GM12878 (cell line): ENCODE results near the gene HPSE2. TPM values are rescaled to one million over a fixed set of nuclear protein-coding genes. Genes with fewer than 3 reads are reported as not detected.

Source experiments
- ATAC-seq: fragments of 200-7000 bp; cut with Tn5 transposase; 3 replicates; pipeline ENCODE4 v1.9.1; 2020; ENCODE audit warnings: mild to moderate bottlenecking, moderate library complexity
- BruUV-seq: library from RNA; stranded (reverse); fragments of 400-500 nt; replicated peaks from 2 replicates; lab custom pipeline; 2021; lab: Mats Ljungman, UMichigan
- CTCF ChIA-PET: fragments of 300-600 bp; sonication (Branson Sonifier 250); formaldehyde crosslinking; extraction: SDS; loops from one replicate; lab custom pipeline; 2021; ENCODE audit warnings: inconsistent platforms; lab: Yijun Ruan, JAX
- POLR2A ChIA-PET: fragments of 350-600 bp; formaldehyde crosslinking; extraction: SDS; loops from one replicate; lab custom pipeline; 2021; ENCODE audit warnings: inconsistent platforms; lab: Charles Lee
- RAD21 ChIA-PET: fragments of 300-600 bp; sonication (Branson Sonifier 250); formaldehyde crosslinking; loops from one replicate; lab custom pipeline; 2023; ENCODE audit warnings: antibody characterized with exemption; ENCODE audit not compliant: unreplicated experiment; lab: Charles Lee
- SMC1A ChIA-PET: fragments of 300-600 bp; sonication (Branson Sonifier 250); formaldehyde crosslinking; loops from one replicate; lab custom pipeline; 2023; ENCODE audit not compliant: unreplicated experiment, uncharacterized antibody; lab: Charles Lee
- DNase-seq: peaks from one replicate; pipeline ENCODE4 v3.0.0-alpha.2; 2011; ENCODE audit warnings: low read depth, low spot score
- FAIRE-seq: peaks from 3 replicates; lab custom pipeline; 2011; peaks lifted over from hg19 to GRCh38; lab: Jason Lieb, UNC
- H2AFZ ChIP-seq: 2 replicates; pipeline ENCODE4 v1.6.0; 2011; ENCODE audit warnings: low read depth, low read length, control low read depth; ENCODE audit not compliant: control insufficient read depth
- H3K27ac ChIP-seq: 2 replicates; pipeline ENCODE4 v1.5.1; 2011; ENCODE audit warnings: control low read depth; ENCODE audit not compliant: control insufficient read depth, insufficient read depth
- H3K27me3 ChIP-seq, 2 experiments: replicated peaks in 1 of 2; 2 replicates each; pipeline versions ENCODE4 v1.6.0 to v1.6.1; 2011; ENCODE audit warnings: low read length in 1 of 2; ENCODE audit not compliant: control insufficient read depth in 2 of 2, insufficient read depth in 2 of 2
- H3K36me3 ChIP-seq, 2 experiments: 2 replicates each; pipeline ENCODE4 v1.5.1; 2011; ENCODE audit warnings: low read length in 1 of 2; ENCODE audit not compliant: control insufficient read depth in 2 of 2, insufficient read depth in 2 of 2
- H3K4me1 ChIP-seq: 2 replicates; pipeline ENCODE4 v1.6.1; 2011; ENCODE audit warnings: mild to moderate bottlenecking, low read length, moderate library complexity, mixed read lengths; ENCODE audit not compliant: control insufficient read depth, insufficient read depth
- H3K4me2 ChIP-seq: 2 replicates; pipeline ENCODE4 v1.6.0; 2011; ENCODE audit warnings: control low read depth; ENCODE audit not compliant: control insufficient read depth, insufficient read depth
- H3K4me3 ChIP-seq: fragments of 200-600 bp; sonication (generic); 2 replicates; pipeline ENCODE4 v1.5.1; 2016
- H3K79me2 ChIP-seq: 2 replicates; pipeline ENCODE4 v1.6.0; 2011; ENCODE audit warnings: low read length; ENCODE audit not compliant: control insufficient read depth, insufficient read depth
- H3K9ac ChIP-seq: 2 replicates; pipeline ENCODE4 v1.8.0; 2011; ENCODE audit warnings: low read length, control low read depth, mixed read lengths; ENCODE audit not compliant: control insufficient read depth, insufficient read depth
- H3K9me3 ChIP-seq: replicated peaks from 3 replicates; pipeline ENCODE4 v1.5.1; 2011; ENCODE audit warnings: mild to moderate bottlenecking, low read length; ENCODE audit not compliant: control insufficient read depth, insufficient read depth
- H4K20me1 ChIP-seq: 2 replicates; pipeline ENCODE4 v1.6.0; 2011; ENCODE audit not compliant: control insufficient read depth, insufficient read depth
- BCL11A ChIP-seq: IDR thresholded peaks from 2 replicates; pipeline ENCODE4 v1.6.1; 2011; ENCODE audit warnings: low read depth, low read length
- BRCA1 ChIP-seq: IDR thresholded peaks from 2 replicates; pipeline ENCODE4 v1.6.1; 2011; ENCODE audit warnings: low read depth, low read length, improper control_type of control experiment
- DPF2 ChIP-seq: fragments of 450-650 bp; IDR thresholded peaks from 2 replicates; pipeline ENCODE4 v1.6.1; 2017; ENCODE audit warnings: mild to moderate bottlenecking
- EED ChIP-seq: sonication (generic); IDR thresholded peaks from 2 replicates; pipeline ENCODE4 v1.6.1; 2016; ENCODE audit warnings: antibody characterized with exemption, low read depth
- EGR1 ChIP-seq, 2 experiments: IDR thresholded peaks; 1 replicate in 1 of 2; 2 replicates in 1 of 2; pipeline ENCODE4 v1.6.1; 2011 to 2012; ENCODE audit warnings: low read depth in 2 of 2, low read length in 2 of 2, borderline replicate concordance in 1 of 2, mild to moderate bottlenecking in 1 of 2, moderate library complexity in 1 of 2
- ESRRA ChIP-seq: IDR thresholded peaks from 2 replicates; pipeline ENCODE4 v1.6.1; 2012; ENCODE audit warnings: mild to moderate bottlenecking, low read length, improper control_type of control experiment
- FOXK2 ChIP-seq: fragments of 450-650 bp; IDR thresholded peaks from 2 replicates; pipeline ENCODE4 v1.6.1; 2017; ENCODE audit warnings: mild to moderate bottlenecking, moderate library complexity
- GABPA ChIP-seq: IDR thresholded peaks from 2 replicates; pipeline ENCODE4 v1.6.1; 2014; ENCODE audit warnings: antibody characterized with exemption, low read depth, mild to moderate bottlenecking, inconsistent platforms
- MEF2A ChIP-seq: IDR thresholded peaks from 2 replicates; pipeline ENCODE4 v1.6.1; 2011; ENCODE audit warnings: low read depth, mild to moderate bottlenecking, low read length, moderate library complexity; ENCODE audit not compliant: insufficient read depth
- MEF2B ChIP-seq: fragments of 450-650 bp; IDR thresholded peaks from 2 replicates; pipeline ENCODE4 v1.6.1; 2018; ENCODE audit warnings: mild to moderate bottlenecking, moderate library complexity; ENCODE audit not compliant: partially characterized antibody, poor library complexity, severe bottlenecking
- NFIC ChIP-seq: IDR thresholded peaks from 2 replicates; pipeline ENCODE4 v1.6.1; 2012; ENCODE audit warnings: low read depth, mild to moderate bottlenecking, inconsistent platforms, low read length, moderate library complexity
- PML ChIP-seq: IDR thresholded peaks from 2 replicates; pipeline ENCODE4 v1.6.1; 2012; ENCODE audit warnings: low read length, inconsistent platforms
- RAD21 ChIP-seq: IDR thresholded peaks from 2 replicates; pipeline ENCODE4 v1.6.1; 2011; ENCODE audit warnings: mild to moderate bottlenecking, low read depth, low read length, moderate library complexity; ENCODE audit not compliant: insufficient read depth
- SMC3 ChIP-seq: IDR thresholded peaks from 2 replicates; pipeline ENCODE4 v1.6.1; 2011; ENCODE audit warnings: low read length, improper control_type of control experiment, borderline replicate concordance
- SUZ12 ChIP-seq: fragments of 200-600 bp; sonication (generic); IDR thresholded peaks from one replicate; pipeline ENCODE4 v1.6.1; 2018; ENCODE audit warnings: antibody characterized with exemption, mild to moderate bottlenecking; ENCODE audit not compliant: unreplicated experiment
- TCF7 ChIP-seq: IDR thresholded peaks from 2 replicates; pipeline ENCODE4 v1.6.1; 2014; ENCODE audit warnings: antibody characterized with exemption, borderline replicate concordance
- ZNF207 ChIP-seq: fragments of 450-650 bp; IDR thresholded peaks from 2 replicates; pipeline ENCODE4 v1.6.1; 2014; ENCODE audit warnings: antibody characterized with exemption, mild to moderate bottlenecking, borderline replicate concordance
- ZZZ3 ChIP-seq: IDR thresholded peaks from 2 replicates; pipeline ENCODE4 v1.6.1; 2011; ENCODE audit warnings: low read depth; ENCODE audit not compliant: control insufficient read depth, insufficient read length
- WGBS: methylation state at CpG from one replicate; pipeline ENCODE4 v1.1.6; 2016; ENCODE audit warnings: low lambda C conversion rate; ENCODE audit not compliant: insufficient replicate concordance, insufficient coverage; ENCODE audit errors: missing lambda C conversion rate; 5-methylcytosine and 5-hydroxymethylcytosine counted together
- in situ Hi-C: fragments of 300-500 bp; cut with MboI; formaldehyde crosslinking; loops from 9 replicates; pipeline ENCODE4 v1.14.3; 2018; ENCODE audit warnings: mixed read lengths
- intact Hi-C: fragments of 100-400 bp; cut with micrococcal nuclease; formaldehyde crosslinking; loops from one replicate; pipeline ENCODE4 v1.14.2; 2022; ENCODE audit not compliant: unreplicated experiment
- polyA plus RNA-seq, 11 experiments: library from polyadenylated mRNA; depleted of rRNA in 4 of 11; unstranded in 6 of 11; stranded (reverse) in 5 of 11; fragments of >200 nt; fragmentation: Nextera tagmentation in 4 of 11; fragmentation: Illumina TruSeq in 1 of 11; extraction: Ambion mirVana in 4 of 11; extraction: Trizol in 1 of 11; gene quantifications; 1 replicate in 1 of 11; 2 replicates in 10 of 11; pipeline versions ENCODE4 v1.2.1 to v1.2.3, GENCODE V29; 2011 to 2016; ENCODE audit warnings: inconsistent platforms in 2 of 11, missing spikeins in 2 of 11, low read depth in 1 of 11
- total RNA-seq, 4 experiments: library from RNA; depleted of rRNA in 3 of 4; stranded (reverse); fragments of >200 nt in 3 of 4; fragmentation: Illumina TruSeq in 1 of 4; extraction: Trizol in 1 of 4; gene quantifications; 2 replicates each; pipeline versions ENCODE4 v1.2.1 to v1.2.3, GENCODE V29; 2013 to 2021
- TF ChIP-seq, protein P1 (sequence below): IDR thresholded peaks from 2 replicates; pipeline ENCODE4 v1.6.1; 2012; ENCODE audit warnings: low read depth, low read length, improper control_type of control experiment
- TF ChIP-seq, protein P2 (sequence below), 3 experiments: IDR thresholded peaks in 2 of 3; conservative IDR thresholded peaks in 1 of 3; 2 replicates each; pipeline ENCODE4 v1.5.1; 2011; ENCODE audit warnings: low read depth in 3 of 3, low read length in 3 of 3, mild to moderate bottlenecking in 3 of 3, control low read depth in 2 of 3, moderate library complexity in 2 of 3, inconsistent platforms in 1 of 3, mixed read lengths in 1 of 3; ENCODE audit not compliant: control insufficient read depth in 2 of 3, insufficient read depth in 1 of 3; ENCODE audit errors: extremely low read depth in 1 of 3
- TF ChIP-seq, protein P3 (sequence below): IDR thresholded peaks from 2 replicates; pipeline ENCODE4 v1.6.1; 2011; ENCODE audit warnings: borderline replicate concordance, low read depth, mild to moderate bottlenecking, moderate library complexity, mixed read lengths, low read length; ENCODE audit not compliant: insufficient read depth; ENCODE audit errors: extremely low read length

Gene HPSE2
- total and polyA plus RNA-seq, 10 of the 15 experiments (the other 5 are each of a cell fraction or from before 2014, with no cell fraction given): 0.06 TPM; not detected in 9

DNA sequence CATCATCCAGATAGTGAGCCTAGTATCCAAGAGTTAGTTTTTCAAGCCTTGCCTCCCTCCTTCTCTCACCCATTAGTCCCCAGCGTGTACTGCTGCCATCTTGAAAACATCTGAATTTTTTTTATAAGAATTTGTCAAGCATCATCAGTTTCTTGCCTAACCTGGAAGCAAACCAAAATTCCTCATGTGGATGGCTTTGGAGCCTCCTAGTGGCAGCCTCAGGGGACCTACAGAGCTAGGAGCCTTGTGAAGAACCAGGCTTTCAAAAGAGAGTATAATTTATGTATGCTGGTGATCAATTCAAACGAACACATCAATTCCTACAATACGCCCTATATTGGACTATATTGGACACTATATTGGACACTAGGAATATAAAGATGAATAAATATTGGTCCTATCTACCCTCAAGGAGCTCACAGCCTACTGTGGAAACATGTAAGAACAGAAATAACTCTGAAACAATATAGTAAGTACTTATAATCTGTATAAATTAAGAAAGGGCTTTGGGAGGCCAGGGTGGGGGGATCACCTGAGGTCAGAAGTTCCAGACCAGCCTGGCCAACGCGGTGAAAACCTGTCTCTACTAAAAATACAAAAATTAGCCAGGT, 63.4 kb downstream of the HPSE2 start:
- no peak for DNase-seq
- CTCF ChIA-PET: interaction anchor here (1.0 kb wide), 1 partner anchor 75 kb away, joined by 3 read pairs; no protein-coding TSS in a partner anchor
- no peak for TF ChIP-seq FOXK2
- no peak for TF ChIP-seq BRCA1
- no peak for TF ChIP-seq PML
- no peak for TF ChIP-seq ESRRA
- TF ChIP-seq EED: no peak
- TF ChIP-seq EGR1 (IDR thresholded peaks at IDR 0.05; ENCODE audit: borderline replicate concordance in 1 of 2, low read depth in 2 of 2, low read length in 2 of 2): no peak
- TF ChIP-seq, protein P1, sequence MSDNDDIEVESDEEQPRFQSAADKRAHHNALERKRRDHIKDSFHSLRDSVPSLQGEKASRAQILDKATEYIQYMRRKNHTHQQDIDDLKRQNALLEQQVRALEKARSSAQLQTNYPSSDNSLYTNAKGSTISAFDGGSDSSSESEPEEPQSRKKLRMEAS: no peak
- TF ChIP-seq, protein P2, sequence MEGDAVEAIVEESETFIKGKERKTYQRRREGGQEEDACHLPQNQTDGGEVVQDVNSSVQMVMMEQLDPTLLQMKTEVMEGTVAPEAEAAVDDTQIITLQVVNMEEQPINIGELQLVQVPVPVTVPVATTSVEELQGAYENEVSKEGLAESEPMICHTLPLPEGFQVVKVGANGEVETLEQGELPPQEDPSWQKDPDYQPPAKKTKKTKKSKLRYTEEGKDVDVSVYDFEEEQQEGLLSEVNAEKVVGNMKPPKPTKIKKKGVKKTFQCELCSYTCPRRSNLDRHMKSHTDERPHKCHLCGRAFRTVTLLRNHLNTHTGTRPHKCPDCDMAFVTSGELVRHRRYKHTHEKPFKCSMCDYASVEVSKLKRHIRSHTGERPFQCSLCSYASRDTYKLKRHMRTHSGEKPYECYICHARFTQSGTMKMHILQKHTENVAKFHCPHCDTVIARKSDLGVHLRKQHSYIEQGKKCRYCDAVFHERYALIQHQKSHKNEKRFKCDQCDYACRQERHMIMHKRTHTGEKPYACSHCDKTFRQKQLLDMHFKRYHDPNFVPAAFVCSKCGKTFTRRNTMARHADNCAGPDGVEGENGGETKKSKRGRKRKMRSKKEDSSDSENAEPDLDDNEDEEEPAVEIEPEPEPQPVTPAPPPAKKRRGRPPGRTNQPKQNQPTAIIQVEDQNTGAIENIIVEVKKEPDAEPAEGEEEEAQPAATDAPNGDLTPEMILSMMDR (IDR thresholded peaks at IDR 0.05 in 2 of 3, conservative IDR thresholded peaks at IDR 0.05 in 1 of 3; ENCODE audit: control insufficient read depth in 2 of 3, extremely low read depth in 1 of 3, insufficient read depth in 1 of 3, low read depth in 3 of 3, low read length in 3 of 3): peak; percentile 26 to 44 (median 44); a peak in 4 of 6 replicates
- no peak for TF ChIP-seq BCL11A
- TF ChIP-seq SMC3: peak; percentile 25; the same call in 1 of the 2 replicates
- TF ChIP-seq SUZ12: no peak
- no peak for TF ChIP-seq GABPA
- no peak for TF ChIP-seq TCF7
- TF ChIP-seq ZZZ3: no peak
- TF ChIP-seq, protein P3, sequence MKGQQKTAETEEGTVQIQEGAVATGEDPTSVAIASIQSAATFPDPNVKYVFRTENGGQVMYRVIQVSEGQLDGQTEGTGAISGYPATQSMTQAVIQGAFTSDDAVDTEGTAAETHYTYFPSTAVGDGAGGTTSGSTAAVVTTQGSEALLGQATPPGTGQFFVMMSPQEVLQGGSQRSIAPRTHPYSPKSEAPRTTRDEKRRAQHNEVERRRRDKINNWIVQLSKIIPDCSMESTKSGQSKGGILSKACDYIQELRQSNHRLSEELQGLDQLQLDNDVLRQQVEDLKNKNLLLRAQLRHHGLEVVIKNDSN: no peak
- TF ChIP-seq MEF2A: no peak
- TF ChIP-seq NFIC: no peak
- TF ChIP-seq MEF2B: no peak
- TF ChIP-seq RAD21: peak; percentile 43
- TF ChIP-seq DPF2: no peak
- TF ChIP-seq ZNF207: no peak

More for the DNA sequence above, 63.4 kb downstream of the HPSE2 start:
- ChIA-PET SMC1A (no interaction called here), POLR2A (no interaction called here), RAD21 (interaction anchor here (1.1 kb wide), 1 partner anchor 705 kb away, joined by 3 read pairs; no protein-coding TSS in a partner anchor)
- in situ Hi-C loops: no loop called here
- Histone ChIP-seq H3K27ac (no peak overlapping the region), H4K20me1 (no peaks in the 10 kb centered on the region), H3K4me3 (no peak overlapping the region), H3K9ac (no peak overlapping the region), H3K79me2 (no peaks in the 10 kb centered on the region), H3K36me3 (no peaks in the 10 kb centered on the region), H2AFZ (no peak overlapping the region), H3K9me3 (no peaks in the 10 kb centered on the region), H3K4me2 (no peak overlapping the region), H3K4me1 (no peaks in the 10 kb centered on the region), H3K27me3 (no peaks in the 10 kb centered on the region)
- intact Hi-C loops: loop anchor here (5.0 kb wide), 1 partner anchor 425 kb away; no protein-coding TSS in a partner anchor
- 0% methylated on average over 5 of the region's 5 CpGs for WGBS
- ATAC-seq (no peak), FAIRE-seq (no peak)
- BruUV-seq: no TSS peak
